HepG2 (cell line): ENCODE results near the gene BCCIP. TPM values are rescaled to one million over a fixed set of nuclear protein-coding genes. Genes with fewer than 3 reads are reported as not detected.

ENCODE experiments used
- ARID5B ChIP-seq: IDR thresholded peaks from 2 replicates; pipeline ENCODE4 v1.4.0; 2020; ENCODE audit warnings: mild to moderate bottlenecking, missing genetic modification reagents
- ASH2L ChIP-seq: fragments of 300-600, 200-600 bp; sonication (generic); IDR thresholded peaks from 2 replicates; pipeline ENCODE4 v1.7.0; 2017; ENCODE audit warnings: low read depth, mild to moderate bottlenecking, moderate library complexity, mixed read lengths, low read length; ENCODE audit not compliant: insufficient read length
- CBFB ChIP-seq: sonication (generic); formaldehyde crosslinking; IDR thresholded peaks from 2 replicates; pipeline ENCODE4 v1.4.0; 2020; ENCODE audit warnings: missing genetic modification reagents
- FOXJ3 ChIP-seq: sonication (generic); formaldehyde crosslinking; IDR thresholded peaks from 2 replicates; pipeline ENCODE4 v1.4.0; 2020; ENCODE audit warnings: missing genetic modification reagents, mild to moderate bottlenecking, borderline replicate concordance
- HIVEP1 ChIP-seq: sonication (generic); formaldehyde crosslinking; IDR thresholded peaks from 2 replicates; pipeline ENCODE4 v1.4.0; 2020; ENCODE audit warnings: mild to moderate bottlenecking, missing genetic modification reagents
- ISL2 ChIP-seq: sonication (generic); formaldehyde crosslinking; IDR thresholded peaks from 2 replicates; pipeline ENCODE4 v1.5.0; 2020; ENCODE audit warnings: missing genetic modification reagents
- KDM5A ChIP-seq: fragments of 200-600 bp; sonication (generic); IDR thresholded peaks from 2 replicates; pipeline ENCODE4 v1.7.0; 2018; ENCODE audit warnings: antibody characterized with exemption, mild to moderate bottlenecking, low read length, borderline replicate concordance
- MAZ ChIP-seq, 2 experiments: sonication (generic) in 1 of 2; formaldehyde crosslinking in 1 of 2; IDR thresholded peaks; 2 replicates each; pipeline versions ENCODE4 v1.5.0 to v1.6.1; 2012 to 2020; ENCODE audit warnings: low read depth in 2 of 2, mild to moderate bottlenecking in 2 of 2, borderline replicate concordance in 1 of 2, improper control_type of control experiment in 1 of 2, low read length in 1 of 2, missing genetic modification reagents in 1 of 2, moderate library complexity in 1 of 2
- MIER3 ChIP-seq: IDR thresholded peaks from 2 replicates; pipeline ENCODE4 v1.6.1; 2016; ENCODE audit warnings: missing compliant biosample characterization, borderline replicate concordance
- PAXIP1 ChIP-seq: sonication (generic); formaldehyde crosslinking; conservative IDR thresholded peaks from 2 replicates; pipeline ENCODE4 v1.4.0; 2020; ENCODE audit warnings: mild to moderate bottlenecking, missing genetic modification reagents, moderate library complexity
- TFAP4 ChIP-seq: sonication (generic); IDR thresholded peaks from 2 replicates; pipeline ENCODE4 v1.6.1; 2016; ENCODE audit warnings: low read depth, borderline replicate concordance
- XBP1 ChIP-seq: sonication (generic); formaldehyde crosslinking; IDR thresholded peaks from 2 replicates; pipeline ENCODE4 v1.5.0; 2020; ENCODE audit warnings: missing genetic modification reagents
- ZBTB42 ChIP-seq: sonication (generic); formaldehyde crosslinking; IDR thresholded peaks from 2 replicates; pipeline ENCODE4 v1.5.0; 2020; ENCODE audit warnings: mild to moderate bottlenecking, missing genetic modification reagents
- ZNF350 ChIP-seq: sonication (generic); formaldehyde crosslinking; IDR thresholded peaks from 2 replicates; pipeline ENCODE4 v1.4.0; 2020; ENCODE audit warnings: mild to moderate bottlenecking, low read depth, missing genetic modification reagents, borderline replicate concordance
- ZNF512 ChIP-seq: sonication (generic); formaldehyde crosslinking; IDR thresholded peaks from 2 replicates; pipeline ENCODE4 v1.4.0; 2020; ENCODE audit warnings: mild to moderate bottlenecking, missing genetic modification reagents
- ZNF629 ChIP-seq: sonication (generic); formaldehyde crosslinking; conservative IDR thresholded peaks from 2 replicates; pipeline ENCODE4 v1.5.0; 2020; ENCODE audit warnings: missing genetic modification reagents
- polyA plus RNA-seq, 8 experiments: library from polyadenylated mRNA; depleted of rRNA in 3 of 8; stranded (reverse) in 7 of 8; unstranded in 1 of 8; fragments of >200 nt; fragmentation: Illumina TruSeq in 4 of 8; extraction: Trizol in 4 of 8; gene quantifications; 2 replicates each; pipeline versions ENCODE4 v1.2.1 to v1.2.3, GENCODE V29; 2011 to 2016; ENCODE audit warnings: low read depth in 4 of 8, missing spikeins in 1 of 8, mixed read lengths in 1 of 8; ENCODE audit not compliant: insufficient read depth in 1 of 8
- total RNA-seq, 5 experiments: library from RNA; depleted of rRNA; stranded (reverse); fragments of >200 nt; fragmentation: Illumina TruSeq; extraction: Trizol; gene quantifications; 2 replicates each; pipeline ENCODE4 v1.2.3, GENCODE V29; 2016; ENCODE audit warnings: low read depth in 1 of 5

Gene BCCIP
- total and polyA plus RNA-seq, 2 of the 13 experiments (the other 11 are each of a cell fraction or from before 2014, with no cell fraction given), result 37.0 to 132 TPM

- TF ChIP-seq PAXIP1 (CRISPR knock-in tag) (no peak), XBP1 (no peak), HIVEP1 (CRISPR knock-in tag) (peak; percentile 2; the same call in 1 of the 2 replicates), MIER3 (CRISPR knock-in tag) (peak; percentile 60; the same call in 1 of the 2 replicates), ARID5B (CRISPR knock-in tag) (no peak), ZNF512 (peak; percentile 79; the same call in 1 of the 2 replicates), FOXJ3 (peak; percentile 47; the same call in 1 of the 2 replicates), ISL2 (CRISPR knock-in tag) (peak; percentile 46; the same call in 1 of the 2 replicates), KDM5A (peak; percentile 79), TFAP4 (peak; percentile 9; the same call in 1 of the 2 replicates), ZNF629 (no peak), ZNF350 (CRISPR knock-in tag) (0 out of 2 replicates have a peak, but pooled peaks have one; percentile 6), ZBTB42 (CRISPR knock-in tag) (no peak), ASH2L (peak; percentile 22), MAZ (IDR thresholded peaks at IDR 0.05; ENCODE audit: borderline replicate concordance, low read depth, low read length) (no peak), MAZ (CRISPR knock-in tag; IDR thresholded peaks at IDR 0.05; ENCODE audit: low read depth) (peak; percentile 18), CBFB (CRISPR knock-in tag) (no peak)
Measured at GRCh38 chr10:125823663-125824251, 411 bp downstream of the BCCIP start (continued).
